Iris pigment epithelial cell (primary cell): ENCODE results near the gene NPAS2.

Experiments used
- DNase-seq: peaks from one replicate; pipeline ENCODE4 v3.0.0-alpha.2; 2011; ENCODE audit warnings: low read depth

Gene NPAS2

GRCh38 chr2:100940766-100941645 is 121.1 kb downstream of the NPAS2 start:
- DNase-seq, result peak; percentile 12

- DNase-seq, result peak; percentile 60
These were observed 121.8 kb downstream of the NPAS2 start for GRCh38 chr2:100941646-100942240.

GRCh38 chr2:100944617-100945432 is 124.9 kb downstream of the NPAS2 start:
- no peak for DNase-seq

GRCh38 chr2:100945433-100945740 is 125.4 kb downstream of the NPAS2 start:
- no peak for DNase-seq

- DNase-seq, result no peak
These were observed 126.1 kb downstream of the NPAS2 start for GRCh38 chr2:100945930-100946607.

GRCh38 chr2:100948942-100949811 is 129.2 kb downstream of the NPAS2 start:
- no peak for DNase-seq

GRCh38 chr2:100952512-100952911 is 132.6 kb downstream of the NPAS2 start:
- no peak for DNase-seq

- no peak for DNase-seq
These were observed 133.6 kb downstream of the NPAS2 start for GRCh38 chr2:100953406-100954043.

GRCh38 chr2:100954044-100954420 is 134.1 kb downstream of the NPAS2 start:
- no peak for DNase-seq

GRCh38 chr2:100955226-100955625 is 135.3 kb downstream of the NPAS2 start:
- no peak for DNase-seq

GRCh38 chr2:100956081-100956480 is 136.1 kb downstream of the NPAS2 start:
- DNase-seq, result no peak

- DNase-seq, result peak; percentile 92
These were observed 138.2 kb downstream of the NPAS2 start for GRCh38 chr2:100957996-100958653.

- peak; percentile 39 for DNase-seq
These were observed 139.4 kb downstream of the NPAS2 start for GRCh38 chr2:100959225-100959880.

GRCh38 chr2:100960688-100961087 is 140.7 kb downstream of the NPAS2 start:
- DNase-seq, result no peak

- no peak for DNase-seq
These were observed 142.6 kb downstream of the NPAS2 start for GRCh38 chr2:100962366-100963025.

- DNase-seq, result no peak
These were observed 143.1 kb downstream of the NPAS2 start for GRCh38 chr2:100963026-100963375.

- DNase-seq, result no peak
These were observed 144.3 kb downstream of the NPAS2 start for GRCh38 chr2:100964222-100964621.

- no peak for DNase-seq
These were observed 144.8 kb downstream of the NPAS2 start for GRCh38 chr2:100964681-100965169.

GRCh38 chr2:100965596-100965995 is 145.7 kb downstream of the NPAS2 start:
- no peak for DNase-seq
